ENCODE measurements around the gene ACACB. TPM values are rescaled to one million over a fixed set of nuclear protein-coding genes. Genes with fewer than 3 reads are reported as not detected.
A peak's percentile ranks its signal among the peaks of the same experiment; 100 is the strongest.

Gene ACACB
- total and polyA plus RNA-seq, 2 donors (not counting 3 experiments of a cell fraction or from before 2014, with no cell fraction given): 1.3 to 5.7 TPM

- POLR2A ChIA-PET: no interaction called here
- CTCF ChIA-PET: interaction anchor here (0.7 to 2.7 kb wide), 15 partner anchors 19 to 531 kb away, joined by 3 to 14 read pairs (median 3); partner anchors contain the start of genes ISCU and USP30
These were observed 23.1 kb upstream of the ACACB start, which contains the start of gene ALKBH2 for GRCh38 chr12:109093022-109093918. Gene ALKBH2 (minus strand): TSS chr12:109093472. CDS start chr12:109092786, 686 bp downstream.

More at GRCh38 chr12:109093022-109093918, 23.1 kb upstream of the ACACB start, which contains the start of gene ALKBH2:
- FAIRE-seq: peak; percentile 96
- Histone ChIP-seq H3K27ac (ENCODE audit: insufficient read depth, low read depth, low read length) (peak within 1 kb of the TSS; percentile 43), H3K4me2 (ENCODE audit: insufficient read depth, low read length) (peak within 1 kb of the TSS; percentile 41), H3K36me3 (ENCODE audit: control insufficient read depth in 2 of 2, extremely low read depth in 1 of 2, insufficient read depth in 2 of 2, low read length in 2 of 2) (peaks cover 0 to 1% of the 10 kb centered on the region in 2 experiments), H2AFZ (ENCODE audit: low read depth, low read length) (peak within 1 kb of the TSS; percentile 75), H3K79me2 (ENCODE audit: control insufficient read depth, insufficient read depth, low read length) (no peaks in the 10 kb centered on the region), H3K27me3 (ENCODE audit: control insufficient read depth in 2 of 2, insufficient read depth in 2 of 2, low read length in 2 of 2) (no peaks in the 10 kb centered on the region), H4K20me1 (replicated peaks; ENCODE audit: control insufficient read depth, extremely low read depth, insufficient read depth, low read length) (no peaks in the 10 kb centered on the region), H3K9ac (replicated peaks; ENCODE audit: extremely low read depth, insufficient read depth, low read length) (peak within 1 kb of the TSS; percentile 14), H3K9me1 (replicated peaks; ENCODE audit: control insufficient read depth, extremely low read depth, insufficient read depth, low read length) (no peaks in the 10 kb centered on the region), H3K4me3 (replicated peaks in 1 of 3; ENCODE audit: insufficient read depth in 1 of 3, low read depth in 1 of 3, low read length in 3 of 3) (peak within 1 kb of the TSS in 2 of 3 experiments; percentile 33 to 41), H3K9me3 (replicated peaks; ENCODE audit: control insufficient read depth, insufficient read depth, low read length) (no peaks in the 10 kb centered on the region), H3K4me1 (ENCODE audit: control insufficient read depth, extremely low read depth, insufficient read depth, low read length) (peaks cover 7% of the 10 kb centered on the region)
- TSS peak; percentile 84 for BruUV-seq (replicated peaks)
- TF ChIP-seq POLR2AphosphoS5 (IDR thresholded peaks at IDR 0.05; ENCODE audit: insufficient read depth, low read depth, low read length) (peak; percentile 81), JUN (IDR thresholded peaks at IDR 0.05; ENCODE audit: borderline replicate concordance, insufficient read depth, insufficient read length, low read depth) (no peak), MYC (IDR thresholded peaks at IDR 0.05; ENCODE audit: low read depth, low read length) (peak; percentile 80), MAX (IDR thresholded peaks at IDR 0.05; ENCODE audit: insufficient read depth, insufficient read length) (peak; percentile 95), GATA2 (IDR thresholded peaks at IDR 0.05; ENCODE audit: insufficient read depth, insufficient read length, low read depth, low read length) (no peak), FOS (IDR thresholded peaks at IDR 0.05; ENCODE audit: borderline replicate concordance, insufficient read depth, low read length) (peak; percentile 22), EZH2 (IDR thresholded peaks at IDR 0.05; ENCODE audit: borderline replicate concordance, low read depth, low read length, severe bottlenecking) (no peak), POLR2A (IDR thresholded peaks at IDR 0.05; ENCODE audit: low read depth, low read length) (peak; percentile 67), CTCF (IDR thresholded peaks at IDR 0.05; ENCODE audit: extremely low read depth in 1 of 2, insufficient read depth in 1 of 2, low read depth in 1 of 2, low read length in 2 of 2) (peak; percentile 99 to 100)
- dilution Hi-C loops (cut with MboI; ENCODE audit: extremely low pct_ligation_motif_present, low sequenced_read_pairs): no loop called here
- peak; percentile 89 for DNase-seq (ENCODE audit: low read depth, low spot score)
- intact Hi-C loops (cut with micrococcal nuclease): loop anchor here (1.0 to 2.0 kb wide), 10 partner anchors 19 to 578 kb away; partner anchors contain the start of genes FICD and USP30

Measured in endothelial cell of umbilical vein (primary cell).